D341Med (cell line): ENCODE data around the gene TRIML2.
"Not testable (repeated sequence)": the region's sequence is repeated elsewhere in the genome, so short reads cannot be mapped to it uniquely, and the experiment has no call there.

ENCODE experiments used
- DNase-seq: peaks from one replicate; pipeline ENCODE4 v3.0.0; 2012; ENCODE audit warnings: low spot score

Gene TRIML2

GRCh38 chr4:188107931-188108843 lies 1.2 kb downstream of the TRIML2 start:
- no peak for DNase-seq

DNA sequence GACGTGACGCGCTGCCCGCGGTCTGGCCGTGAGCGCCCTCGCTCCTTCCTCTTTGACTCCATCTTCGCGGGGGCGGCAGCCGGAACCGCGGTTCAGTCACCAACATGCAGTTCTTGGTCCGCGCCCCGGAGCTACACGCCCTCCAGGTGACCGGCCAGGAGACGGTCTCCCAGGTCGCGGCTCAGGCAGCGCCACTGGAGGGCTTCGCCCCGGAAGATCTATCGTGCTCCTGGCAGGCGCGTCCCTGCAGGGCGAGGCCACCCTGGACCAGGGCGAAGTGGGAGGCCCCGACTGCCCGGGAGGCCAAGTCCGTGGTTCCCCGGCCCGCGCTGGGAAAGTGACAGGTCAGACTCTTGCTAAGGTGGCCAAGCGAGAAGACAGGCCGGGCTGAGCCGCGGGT lies 2.9 kb downstream of the TRIML2 start:
- DNase-seq: no peak

GRCh38 chr4:188092824-188093223 lies 16.6 kb downstream of the TRIML2 start:
- DNase-seq: no peak

- DNase-seq: no peak
These were observed 22.5 kb downstream of the TRIML2 start for GRCh38 chr4:188086858-188087257.

GRCh38 chr4:188082796-188083195 lies 26.6 kb downstream of the TRIML2 start:
- DNase-seq: no peak

GRCh38 chr4:188078116-188078515 lies 31.3 kb downstream of the TRIML2 start:
- no peak for DNase-seq

DNA sequence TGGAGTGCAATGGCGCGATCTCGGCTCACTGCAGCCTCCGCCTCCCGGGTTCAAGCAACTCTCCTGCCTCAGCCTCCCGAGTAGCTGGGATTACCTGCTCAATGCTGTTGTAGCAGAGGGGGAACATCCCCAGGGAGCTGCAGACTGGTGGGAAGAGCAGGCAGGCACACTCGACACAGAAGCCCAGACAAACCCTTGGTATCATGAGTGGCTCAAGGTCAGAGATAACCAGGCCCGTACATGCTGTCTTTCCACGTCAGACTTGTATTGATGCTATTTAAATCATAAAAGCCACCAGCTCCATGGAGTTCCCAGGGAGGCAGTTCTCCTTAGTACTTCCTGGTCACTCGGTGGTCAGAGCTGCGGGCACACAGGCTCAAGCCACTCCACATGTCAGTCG lies 33.2 kb downstream of the TRIML2 start:
- DNase-seq: no peak

- DNase-seq: no peak
These were observed 48.3 kb downstream of the TRIML2 start for GRCh38 chr4:188061083-188061482.

DNA sequence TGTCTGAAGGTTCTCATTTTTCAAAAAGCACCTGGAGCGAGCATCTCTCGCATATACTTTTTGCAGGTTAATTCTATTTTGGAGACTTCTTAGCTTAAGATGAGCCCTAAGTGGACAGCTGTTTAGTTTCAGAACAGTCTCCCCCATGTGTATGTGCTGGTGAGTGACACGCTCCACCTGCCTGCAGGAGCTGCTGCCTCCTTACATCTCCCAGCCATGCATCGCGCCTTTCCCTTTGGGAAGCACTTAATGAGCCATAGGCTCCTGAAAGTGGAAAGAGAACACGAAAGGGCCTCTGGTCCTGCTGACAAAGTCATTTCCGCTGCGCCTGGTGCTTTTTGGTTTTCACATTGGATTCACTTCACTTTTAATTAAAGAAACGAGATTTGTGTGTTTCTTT lies 56.1 kb downstream of the TRIML2 start:
- no peak for DNase-seq

DNA sequence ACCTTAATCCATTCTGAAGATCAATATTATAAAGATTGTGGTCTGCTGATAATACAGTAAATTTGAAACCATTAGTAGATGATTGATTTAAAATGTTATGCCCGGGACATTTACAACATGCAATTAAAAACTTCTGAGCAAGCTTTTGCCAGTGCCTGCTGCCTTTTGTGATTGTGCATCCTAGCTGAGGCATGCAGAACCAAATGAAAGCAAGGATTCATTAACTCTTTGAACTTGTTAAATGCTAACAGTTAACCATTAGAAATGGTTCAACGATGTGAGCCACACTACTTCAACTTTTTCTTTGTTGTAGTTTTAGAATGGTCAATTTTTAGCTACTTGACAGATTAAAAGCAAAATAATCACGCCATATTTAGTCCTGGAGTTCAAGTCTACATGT lies 62.7 kb downstream of the TRIML2 start:
- no peak for DNase-seq

DNA sequence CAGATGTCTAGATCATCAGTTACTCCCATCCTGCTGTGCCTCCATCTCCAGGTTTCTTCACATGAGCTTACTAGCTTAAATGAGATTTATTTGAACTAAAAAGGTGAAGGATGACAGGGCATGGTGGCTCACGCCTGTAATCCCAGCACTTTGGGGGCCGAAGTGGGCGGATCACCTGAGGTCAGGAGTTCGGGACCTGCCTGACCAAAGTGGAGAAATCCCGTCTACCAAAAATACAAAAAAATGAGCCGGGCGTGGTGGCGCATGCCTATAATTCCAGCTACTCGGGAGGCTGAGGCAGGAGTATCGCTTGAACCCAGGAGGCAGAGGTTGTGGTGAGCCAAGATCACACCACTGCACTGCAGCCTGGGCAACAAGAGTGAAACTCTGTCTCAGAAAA lies 63.9 kb downstream of the TRIML2 start:
- DNase-seq: not testable (repeated sequence)

- no peak for DNase-seq
These were observed 66.2 kb downstream of the TRIML2 start for GRCh38 chr4:188043154-188043553.

DNA sequence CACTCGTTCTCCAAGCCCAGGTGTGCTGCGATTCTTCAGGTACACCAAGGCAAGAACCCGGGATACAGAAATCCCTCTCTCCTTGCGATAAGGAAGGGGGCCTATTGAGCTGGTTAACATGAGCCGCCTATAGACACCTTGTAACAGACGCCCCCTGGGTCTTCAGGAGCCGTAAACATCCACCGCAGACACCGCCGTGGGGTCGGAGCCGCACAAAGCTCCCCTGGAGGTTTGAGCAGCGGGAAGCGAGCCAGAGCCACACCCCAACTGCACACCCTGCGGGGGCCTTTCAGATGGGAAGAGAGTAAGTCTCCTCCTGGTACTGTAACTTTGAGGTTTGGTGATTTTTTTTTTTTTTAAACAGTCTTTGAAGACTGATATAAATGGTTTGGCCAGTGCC lies 67.2 kb downstream of the TRIML2 start:
- DNase-seq: no peak

- DNase-seq: no peak
These were observed 67.7 kb downstream of the TRIML2 start for GRCh38 chr4:188041721-188042120.
